AG08395 (cell line): ENCODE results near the gene GOLT1A.
A peak's percentile ranks its signal among the peaks of the same experiment; 100 is the strongest.
"Not testable (repeated sequence)": the region's sequence is repeated elsewhere in the genome, so short reads cannot be mapped to it uniquely, and the experiment has no call there.

Experiments used
- DNase-seq: peaks from one replicate; pipeline ENCODE4 v3.0.0; 2012; ENCODE audit warnings: mixed read lengths, low spot score

The GOLT1A gene

GRCh38 chr1:204248954-204249353 is 35.2 kb upstream of the GOLT1A start:
- DNase-seq = no peak

- DNase-seq = no peak
Observed at GRCh38 chr1:204246876-204247275, 33.1 kb upstream of the GOLT1A start.

- no peak for DNase-seq
Observed at GRCh38 chr1:204242920-204243319, 29.1 kb upstream of the GOLT1A start.

- no peak for DNase-seq
Observed at GRCh38 chr1:204241914-204242313, 28.1 kb upstream of the GOLT1A start.

GRCh38 chr1:204241050-204241449 is 27.3 kb upstream of the GOLT1A start:
- DNase-seq = no peak

- no peak for DNase-seq
Observed at GRCh38 chr1:204240233-204240632, 26.4 kb upstream of the GOLT1A start.

DNA sequence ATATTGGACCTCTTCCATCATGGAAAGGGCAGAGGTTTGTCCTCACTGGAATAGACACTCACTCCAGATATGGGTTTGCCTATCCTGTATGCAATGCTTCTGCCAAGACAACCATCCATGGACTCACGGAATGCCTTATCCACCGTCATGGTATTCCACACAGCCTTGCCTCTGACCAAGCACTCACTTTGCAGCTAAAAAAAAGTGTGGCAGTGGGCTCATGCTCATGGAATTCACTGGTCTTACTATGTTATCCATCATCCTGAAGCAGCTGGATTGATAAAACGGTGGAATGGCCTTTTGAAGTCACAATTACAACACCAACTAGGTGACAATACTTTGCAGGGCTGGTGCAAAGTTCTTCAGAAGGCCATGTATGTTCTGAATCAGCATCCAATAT is 25.6 kb upstream of the GOLT1A start:
- DNase-seq = not testable (repeated sequence)

DNA sequence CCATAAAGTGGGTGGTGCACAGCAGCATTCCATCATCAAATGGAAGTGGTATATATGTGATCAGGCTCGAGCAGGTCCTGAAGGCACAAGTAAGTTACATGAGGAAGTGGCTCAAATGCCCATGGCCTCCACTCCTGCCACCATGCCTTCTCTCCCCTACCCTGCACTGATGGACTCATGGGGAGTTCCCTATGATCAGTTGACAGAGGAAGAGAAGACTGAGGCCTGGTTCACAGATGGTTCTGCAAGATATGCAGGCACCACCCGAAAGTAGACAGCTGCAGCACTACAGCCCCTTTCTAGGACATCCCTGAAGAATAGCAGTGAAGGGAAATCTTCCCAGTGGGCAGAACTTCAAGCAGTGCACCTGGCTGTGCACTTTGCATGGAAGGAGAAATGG is 24.7 kb upstream of the GOLT1A start:
- not testable (repeated sequence) for DNase-seq

GRCh38 chr1:204237515-204237914 is 23.7 kb upstream of the GOLT1A start:
- not testable (repeated sequence) for DNase-seq

- peak; percentile 65 for DNase-seq
Observed at GRCh38 chr1:204232526-204232925, 18.7 kb upstream of the GOLT1A start.

- no peak for DNase-seq
Observed at GRCh38 chr1:204230211-204230610, 16.4 kb upstream of the GOLT1A start.

- DNase-seq = no peak
Observed at GRCh38 chr1:204228896-204229295, 15.1 kb upstream of the GOLT1A start.

GRCh38 chr1:204227996-204228785 is 14.4 kb upstream of the GOLT1A start:
- no peak for DNase-seq

- DNase-seq = no peak
Observed at GRCh38 chr1:204227351-204227750, 13.6 kb upstream of the GOLT1A start.

DNA sequence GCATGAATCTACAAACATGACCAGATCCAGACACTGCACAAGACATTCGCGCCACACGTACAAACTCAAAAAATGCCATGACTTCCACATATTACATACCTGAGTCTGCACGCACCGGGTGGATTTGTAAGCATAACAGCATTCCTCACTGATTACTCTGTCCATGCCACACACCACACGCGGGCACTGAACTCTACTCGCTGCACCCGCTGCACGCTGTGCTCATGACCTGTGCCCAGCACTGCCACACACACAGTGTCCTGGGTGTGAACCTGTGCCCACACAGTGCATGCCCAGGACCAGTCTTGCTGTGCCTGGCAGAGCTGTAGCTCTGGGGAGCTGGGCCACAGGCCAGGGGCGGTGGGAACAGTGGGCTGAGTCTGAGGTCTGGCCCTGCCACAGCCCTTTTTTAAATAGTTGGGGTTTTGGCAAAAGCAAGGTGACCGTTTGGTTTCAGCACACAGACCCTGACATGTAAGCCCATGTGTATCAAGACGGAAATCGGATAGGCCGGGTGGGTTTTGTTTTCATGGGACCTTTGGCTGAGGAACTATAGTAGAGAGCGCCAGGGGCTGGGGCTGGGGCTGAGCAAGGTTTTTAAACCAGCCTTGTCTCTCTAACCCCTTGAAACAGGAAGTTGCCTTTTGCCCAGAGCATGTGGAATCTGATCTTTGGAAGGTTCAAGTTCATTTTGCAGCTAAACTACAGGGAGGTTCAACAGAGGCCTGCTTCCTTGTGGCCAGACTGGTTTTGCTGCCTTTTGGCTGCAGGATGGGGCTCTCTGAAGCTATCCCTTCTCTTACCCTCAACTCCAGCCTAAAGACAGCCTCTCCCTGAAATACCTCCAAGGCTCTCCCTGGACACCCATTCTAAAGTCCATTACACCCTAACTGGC is 12.3 kb upstream of the GOLT1A start:
- DNase-seq = no peak

DNA sequence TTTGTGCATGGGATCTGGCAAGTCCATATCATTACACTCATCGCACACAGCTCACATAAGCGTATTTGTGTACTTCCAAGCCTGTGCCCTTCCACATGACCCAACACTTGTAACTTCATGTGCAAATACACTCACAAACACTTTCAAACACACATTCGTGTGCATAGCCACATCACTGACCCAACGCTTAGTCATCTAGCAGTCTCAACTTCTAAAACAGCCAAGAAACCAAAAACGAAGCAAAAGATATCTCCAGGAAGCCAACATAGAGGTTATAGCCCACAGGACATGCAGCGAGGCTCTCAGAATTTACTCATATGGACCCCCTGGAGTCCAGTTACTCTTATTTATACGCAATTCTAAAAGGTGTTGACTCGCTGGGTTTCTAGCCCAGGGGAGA is 10.9 kb upstream of the GOLT1A start:
- no peak for DNase-seq

- DNase-seq = no peak
Observed at GRCh38 chr1:204223129-204223860, 9.5 kb upstream of the GOLT1A start.

DNA sequence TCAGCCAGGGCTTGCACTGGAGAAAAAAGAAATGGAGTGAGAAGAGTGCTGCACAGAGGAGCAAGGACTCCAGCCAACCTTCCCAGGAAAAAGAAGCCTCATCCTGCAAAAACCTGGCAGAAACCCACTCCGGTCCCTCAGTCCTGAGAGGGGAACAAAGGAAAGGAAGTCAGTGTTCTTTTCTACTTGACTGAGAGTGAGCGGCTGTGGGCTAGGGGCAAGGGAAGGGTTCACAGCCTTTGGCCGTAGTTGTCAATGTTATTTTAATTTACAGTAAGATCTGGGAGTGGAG is 8.9 kb upstream of the GOLT1A start:
- DNase-seq = no peak

- no peak for DNase-seq
Observed at GRCh38 chr1:204222006-204222763, 8.4 kb upstream of the GOLT1A start.

GRCh38 chr1:204221271-204221670 is 7.5 kb upstream of the GOLT1A start:
- no peak for DNase-seq

DNA sequence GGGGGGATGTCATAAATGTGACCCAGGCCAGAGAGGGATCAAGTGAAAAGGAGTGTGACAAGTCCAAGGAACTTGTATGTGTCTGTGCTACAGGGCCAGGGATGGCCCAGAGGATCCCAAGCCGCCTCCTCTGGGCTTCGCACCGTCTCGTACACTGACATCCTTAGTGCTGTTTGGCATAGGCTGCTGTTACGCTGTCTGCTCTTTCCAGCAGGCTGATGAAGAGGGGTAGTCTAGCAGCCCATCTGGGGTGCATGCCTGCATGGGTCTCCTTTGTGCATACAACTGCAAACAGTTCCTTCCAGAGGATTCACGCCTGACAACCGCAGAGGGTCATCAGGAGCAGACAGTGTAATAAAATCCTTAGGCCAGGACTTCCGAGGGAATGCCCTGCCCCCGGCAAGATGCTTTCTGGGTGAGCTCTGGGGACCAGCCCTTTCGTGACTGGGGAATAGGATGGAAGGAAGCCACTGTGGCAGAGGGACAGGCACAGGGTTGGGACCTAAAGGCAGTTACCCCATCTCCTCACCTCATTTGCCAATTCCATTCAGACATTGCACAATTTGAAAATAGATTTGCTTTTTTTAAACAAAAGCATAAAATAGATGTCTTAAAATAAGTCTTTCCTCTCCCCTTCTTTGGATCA is 6.3 kb upstream of the GOLT1A start:
- DNase-seq = peak; percentile 39
